ENCODE data around the gene FAR2.

Gene FAR2

DNA sequence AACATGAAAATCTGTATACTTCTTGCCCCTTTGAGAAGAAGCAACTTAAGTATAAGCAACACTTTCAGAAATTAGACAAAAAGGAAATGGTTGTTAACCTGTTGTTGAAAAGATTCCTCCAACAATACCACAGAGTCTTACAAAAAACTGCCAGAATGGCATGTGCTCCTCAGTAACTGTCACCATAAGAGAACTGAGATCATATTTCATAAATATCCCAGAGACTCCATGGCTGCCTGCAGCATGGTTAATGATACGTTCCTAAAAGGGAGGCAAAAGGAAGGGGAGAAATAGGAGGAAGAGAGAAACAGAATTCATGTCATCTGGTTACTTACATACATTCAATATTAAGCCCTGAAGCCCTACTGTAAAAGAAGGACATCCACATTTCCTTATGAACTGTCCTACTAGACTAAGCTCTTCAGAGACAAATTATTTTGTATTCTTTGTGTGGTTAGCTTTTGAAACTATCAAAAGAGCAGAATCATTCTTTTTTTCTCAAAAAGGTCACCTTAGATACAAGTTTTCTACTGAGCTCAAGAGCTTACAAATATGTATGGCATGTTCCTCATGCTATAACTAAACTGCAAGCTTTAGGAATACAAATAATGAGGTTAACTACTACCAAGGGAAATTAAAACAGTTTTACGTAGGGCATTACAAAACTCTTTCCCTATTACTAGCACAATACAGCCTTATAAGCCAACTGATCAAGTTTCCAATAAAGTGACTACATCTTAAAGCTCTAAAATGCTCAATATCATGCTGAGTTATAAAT, 194.1 kb downstream of the FAR2 start:
- ChIA-PET POLR2A (no interaction called here), CTCF (interaction anchor here (2.0 kb wide), 1 partner anchor 14 kb away, joined by 6 read pairs; no protein-coding TSS in a partner anchor)
- no peak for TF ChIP-seq CTCF (IDR thresholded peaks at IDR 0.05; ENCODE audit: insufficient read depth, low read length, missing control alignments)
- DNase-seq (ENCODE audit: low read depth, low spot score): no peak
- H3K4me3 ChIP-seq (ENCODE audit: low read depth, low read length): no peak overlapping the region

GRCh38 chr12:29346769-29347421, 197.8 kb downstream of the FAR2 start:
- POLR2A ChIA-PET: no interaction called here
- CTCF ChIA-PET: interaction anchor here (1.1 to 1.3 kb wide), 3 partner anchors 37 to 275 kb away, joined by 3 to 4 read pairs (median 3); no protein-coding TSS in a partner anchor
- DNase-seq (ENCODE audit: low read depth, low spot score): no peak
- TF ChIP-seq CTCF (IDR thresholded peaks at IDR 0.05; ENCODE audit: insufficient read depth, low read length, missing control alignments): no peak
- no peak overlapping the region for H3K4me3 ChIP-seq (ENCODE audit: low read depth, low read length)

DNA sequence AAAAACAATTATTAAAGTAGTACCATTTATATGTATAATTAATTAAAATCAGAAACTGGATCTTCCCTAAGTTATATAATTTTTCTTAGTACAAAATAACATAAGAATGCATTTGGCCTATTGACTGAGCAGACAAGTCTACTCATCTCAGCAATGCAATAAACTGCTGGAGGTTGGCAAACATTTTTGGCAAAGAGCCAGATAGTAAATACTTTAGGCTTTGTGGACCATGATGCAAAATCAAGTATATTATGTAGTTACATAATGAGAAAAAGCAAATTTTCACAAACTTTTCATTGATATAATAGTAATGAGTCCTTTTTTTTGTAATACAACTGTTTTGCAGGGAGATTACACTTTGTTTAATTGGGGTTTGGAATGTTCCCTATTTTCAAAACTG, 201.0 kb downstream of the FAR2 start:
- H3K4me3 ChIP-seq (ENCODE audit: low read depth, low read length): no peak overlapping the region
- peak; percentile 37 for DNase-seq (ENCODE audit: low read depth, low spot score)
- POLR2A ChIA-PET: no interaction called here
- CTCF ChIA-PET: no interaction called here
- TF ChIP-seq CTCF (IDR thresholded peaks at IDR 0.05; ENCODE audit: insufficient read depth, low read length, missing control alignments): no peak

DNA sequence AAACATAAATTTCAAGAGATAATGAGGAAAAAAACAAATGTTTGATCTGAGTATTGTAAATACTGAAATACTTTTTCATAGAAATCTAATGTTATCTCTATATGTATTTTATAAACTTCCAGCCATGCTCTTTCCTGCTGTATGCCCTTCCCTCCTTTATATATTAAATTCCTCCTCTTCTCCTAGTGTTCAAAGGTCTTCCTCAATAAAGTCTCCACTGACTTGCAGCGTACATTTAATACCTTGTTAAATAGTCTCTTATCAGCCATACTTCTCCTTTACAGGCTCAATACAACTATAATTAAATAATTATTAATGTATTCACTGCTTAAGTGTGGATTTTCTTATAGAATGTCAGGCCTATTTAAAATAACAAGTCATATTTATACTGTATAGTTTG, 205.9 kb downstream of the FAR2 start:
- DNase-seq (ENCODE audit: low read depth, low spot score): no peak
- CTCF ChIA-PET: no interaction called here
- POLR2A ChIA-PET: no interaction called here
- TF ChIP-seq CTCF (IDR thresholded peaks at IDR 0.05; ENCODE audit: insufficient read depth, low read length, missing control alignments): no peak
- H3K4me3 ChIP-seq (ENCODE audit: low read depth, low read length): no peak overlapping the region

DNA sequence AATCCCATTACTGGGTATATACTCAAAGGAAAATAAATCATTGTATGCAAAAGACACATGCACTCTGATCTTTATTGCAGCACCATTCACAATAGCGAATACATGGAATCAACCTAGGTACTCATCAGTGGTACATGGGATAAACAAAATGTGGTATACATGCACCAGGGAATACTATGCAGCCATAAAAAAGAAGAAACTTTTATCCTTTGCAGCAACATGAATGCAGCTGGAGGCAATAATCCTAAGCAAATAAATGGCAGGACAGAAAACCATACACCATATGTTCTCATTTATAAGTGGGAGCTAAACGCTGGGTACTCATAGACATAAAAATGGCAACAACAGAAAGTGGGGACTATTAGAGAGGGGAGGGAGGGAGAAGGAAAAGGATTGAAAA, 216.0 kb downstream of the FAR2 start:
- ChIA-PET POLR2A (no interaction called here), CTCF (no interaction called here)
- no peak for TF ChIP-seq CTCF (IDR thresholded peaks at IDR 0.05; ENCODE audit: insufficient read depth, low read length, missing control alignments)
- DNase-seq (ENCODE audit: low read depth, low spot score): no peak
- H3K4me3 ChIP-seq (ENCODE audit: low read depth, low read length): no peak overlapping the region

GRCh38 chr12:29374012-29374411, 224.9 kb downstream of the FAR2 start:
- POLR2A ChIA-PET: no interaction called here
- CTCF ChIA-PET: no interaction called here

More at GRCh38 chr12:29374012-29374411, 224.9 kb downstream of the FAR2 start:
- no peak for TF ChIP-seq CTCF (IDR thresholded peaks at IDR 0.05; ENCODE audit: insufficient read depth, low read length, missing control alignments)
- H3K4me3 ChIP-seq (ENCODE audit: low read depth, low read length): no peak overlapping the region
- DNase-seq (ENCODE audit: low read depth, low spot score): no peak
